ENCODE results near the gene TTK.

- no peak for TF ChIP-seq CTCF (IDR thresholded peaks at IDR 0.05)
- no peak for TF ChIP-seq EP300 (IDR thresholded peaks at IDR 0.05)
- TF ChIP-seq POLR2A (IDR thresholded peaks at IDR 0.05; ENCODE audit: low read depth): no peak
Observed at GRCh38 chr6:80010288-80010687, 5.8 kb downstream of the TTK start.
